ENCODE results near the gene ANKRD53. TPM values are rescaled to one million over a fixed set of nuclear protein-coding genes. Genes with fewer than 3 reads are reported as not detected.

ANKRD53 gene
- total and polyA plus RNA-seq, 4 donors = 0.63 to 2.5 (median 0.76) TPM

DNA sequence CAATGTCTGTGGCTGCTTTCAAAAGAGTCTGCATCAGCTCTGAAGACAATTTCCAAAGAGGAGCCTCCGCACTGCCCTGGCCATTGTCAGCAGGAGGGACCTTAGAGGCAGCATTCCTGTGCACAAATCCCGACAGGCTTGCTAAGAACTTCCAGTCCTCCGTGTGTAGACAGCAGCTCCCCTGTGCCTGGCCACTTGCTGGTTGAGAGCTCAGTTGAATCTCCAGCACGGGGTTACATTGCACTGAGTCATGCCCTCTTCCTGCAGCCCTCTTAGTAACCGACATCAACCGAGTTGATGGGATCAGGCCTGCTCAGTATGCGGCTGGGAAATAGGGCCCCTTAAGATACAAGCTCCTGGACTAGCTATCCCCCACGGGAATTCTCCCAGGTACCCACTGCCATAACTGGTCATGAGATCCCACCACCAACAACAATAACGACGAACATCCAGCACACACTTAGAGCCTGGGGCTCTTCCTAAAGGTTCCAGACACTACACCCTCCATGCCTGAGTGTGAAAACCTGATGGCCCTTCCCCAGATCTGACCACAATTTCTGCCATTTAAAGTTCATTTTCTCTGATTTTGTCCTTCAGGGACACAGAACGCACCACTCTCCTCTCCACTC lies 30.8 kb upstream of the ANKRD53 start:
- no peak for ATAC-seq (ENCODE audit: insufficient read depth, low FRiP score)

DNA sequence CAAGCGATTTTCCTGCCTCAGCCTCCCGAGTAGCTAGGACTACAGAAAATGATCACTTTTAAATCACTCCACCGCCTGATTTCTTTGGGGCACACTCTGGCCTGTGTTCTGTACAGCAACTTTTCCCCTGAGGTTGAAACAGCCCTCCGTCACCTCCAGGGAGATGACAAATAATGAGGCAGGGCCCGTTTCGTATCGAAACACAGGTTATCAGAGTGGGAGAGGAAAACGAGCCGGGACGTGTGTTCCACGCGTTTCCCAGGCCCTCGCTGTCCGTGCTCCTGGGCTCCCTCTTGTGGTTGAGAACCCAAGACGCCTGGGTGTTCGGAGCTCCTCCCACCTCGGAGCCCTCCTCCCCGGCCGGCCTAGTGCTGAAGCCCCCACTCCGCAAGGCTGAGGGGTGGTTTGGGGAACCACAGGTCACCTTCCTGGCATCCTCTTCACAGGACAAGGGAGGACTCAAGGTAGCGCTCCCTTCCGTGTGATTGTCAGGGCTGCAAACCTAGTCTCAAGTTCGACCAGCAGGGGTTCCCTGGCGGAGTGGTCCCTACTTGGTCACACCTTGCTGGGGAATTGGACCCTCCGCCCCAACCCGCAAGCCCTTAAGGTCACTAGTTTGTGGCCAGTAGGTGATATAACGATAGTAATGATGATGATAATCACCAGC lies 30.0 kb upstream of the ANKRD53 start:
- no peak overlapping the region for H3K27ac ChIP-seq (ENCODE audit: low read depth in 1 of 2, low read length in 1 of 2)
- no peak overlapping the region for H3K9ac ChIP-seq (ENCODE audit: insufficient read depth in 1 of 2, low read length in 2 of 2)
- TF ChIP-seq, protein P1, sequence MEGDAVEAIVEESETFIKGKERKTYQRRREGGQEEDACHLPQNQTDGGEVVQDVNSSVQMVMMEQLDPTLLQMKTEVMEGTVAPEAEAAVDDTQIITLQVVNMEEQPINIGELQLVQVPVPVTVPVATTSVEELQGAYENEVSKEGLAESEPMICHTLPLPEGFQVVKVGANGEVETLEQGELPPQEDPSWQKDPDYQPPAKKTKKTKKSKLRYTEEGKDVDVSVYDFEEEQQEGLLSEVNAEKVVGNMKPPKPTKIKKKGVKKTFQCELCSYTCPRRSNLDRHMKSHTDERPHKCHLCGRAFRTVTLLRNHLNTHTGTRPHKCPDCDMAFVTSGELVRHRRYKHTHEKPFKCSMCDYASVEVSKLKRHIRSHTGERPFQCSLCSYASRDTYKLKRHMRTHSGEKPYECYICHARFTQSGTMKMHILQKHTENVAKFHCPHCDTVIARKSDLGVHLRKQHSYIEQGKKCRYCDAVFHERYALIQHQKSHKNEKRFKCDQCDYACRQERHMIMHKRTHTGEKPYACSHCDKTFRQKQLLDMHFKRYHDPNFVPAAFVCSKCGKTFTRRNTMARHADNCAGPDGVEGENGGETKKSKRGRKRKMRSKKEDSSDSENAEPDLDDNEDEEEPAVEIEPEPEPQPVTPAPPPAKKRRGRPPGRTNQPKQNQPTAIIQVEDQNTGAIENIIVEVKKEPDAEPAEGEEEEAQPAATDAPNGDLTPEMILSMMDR (IDR thresholded peaks at IDR 0.05; ENCODE audit: control extremely low read depth, extremely low read depth) = peak; percentile 65
- peaks cover 0 to 57% (median 19%) of the 10 kb centered on the region in 3 donors for H3K27me3 ChIP-seq (ENCODE audit: control insufficient read depth in 3 of 3, insufficient read depth in 3 of 3, low read length in 2 of 3)
- peaks cover 0 to 6% (median 0%) of the 10 kb centered on the region in 5 donors for H3K4me1 ChIP-seq (ENCODE audit: control insufficient read depth in 5 of 5, insufficient read depth in 5 of 5, low read length in 5 of 5)
- DNase-seq (peak; percentile 79 to 81 (median 80)), ATAC-seq (ENCODE audit: insufficient read depth, low FRiP score) (peak; percentile 90)
- H3K4me3 ChIP-seq = no peak overlapping the region
- 11% methylated on average over 27 of the region's 27 CpGs for WGBS, 2 donors
- no peaks in the 10 kb centered on the region for H3K36me3 ChIP-seq (ENCODE audit: control insufficient read depth in 4 of 4, insufficient read depth in 4 of 4, low read length in 4 of 4)
- H3K9me3 ChIP-seq (ENCODE audit: control insufficient read depth in 4 of 4, insufficient read depth in 3 of 4, low read length in 3 of 4) = no peaks in the 10 kb centered on the region

More for the DNA sequence above, 30.8 kb upstream of the ANKRD53 start:
- no peak for DNase-seq
- no peaks in the 10 kb centered on the region for H3K36me3 ChIP-seq (ENCODE audit: control insufficient read depth in 4 of 4, insufficient read depth in 4 of 4, low read length in 4 of 4)
- no peak overlapping the region for H3K9ac ChIP-seq (ENCODE audit: insufficient read depth in 1 of 2, low read length in 2 of 2)
- TF ChIP-seq, protein P1 (IDR thresholded peaks at IDR 0.05; ENCODE audit: control extremely low read depth, extremely low read depth) = no peak
- peaks cover 0 to 50% (median 19%) of the 10 kb centered on the region in 3 donors for H3K27me3 ChIP-seq (ENCODE audit: control insufficient read depth in 3 of 3, insufficient read depth in 3 of 3, low read length in 2 of 3)
- 55 to 56% methylated on average over 11 of the region's 11 CpGs for WGBS, 2 donors
- no peak overlapping the region for H3K27ac ChIP-seq (ENCODE audit: low read depth in 1 of 2, low read length in 1 of 2)
- H3K4me3 ChIP-seq = no peak overlapping the region
- no peaks in the 10 kb centered on the region for H3K9me3 ChIP-seq (ENCODE audit: control insufficient read depth in 4 of 4, insufficient read depth in 3 of 4, low read length in 3 of 4)
- H3K4me1 ChIP-seq (ENCODE audit: control insufficient read depth in 5 of 5, insufficient read depth in 5 of 5, low read length in 5 of 5) = peaks cover 0 to 6% (median 0%) of the 10 kb centered on the region in 5 donors

- Histone ChIP-seq H3K9me3 (ENCODE audit: control insufficient read depth in 4 of 4, insufficient read depth in 3 of 4, low read length in 3 of 4) (no peaks in the 10 kb centered on the region), H3K9ac (ENCODE audit: insufficient read depth in 1 of 2, low read length in 2 of 2) (no peak overlapping the region), H3K36me3 (ENCODE audit: control insufficient read depth in 4 of 4, insufficient read depth in 4 of 4, low read length in 4 of 4) (no peaks in the 10 kb centered on the region), H3K4me1 (ENCODE audit: control insufficient read depth in 5 of 5, insufficient read depth in 5 of 5, low read length in 5 of 5) (peaks cover 0 to 6% (median 0%) of the 10 kb centered on the region in 5 donors), H3K27me3 (ENCODE audit: control insufficient read depth in 3 of 3, insufficient read depth in 3 of 3, low read length in 2 of 3) (peaks cover 0 to 54% (median 19%) of the 10 kb centered on the region in 3 donors), H3K4me3 (no peak overlapping the region), H3K27ac (ENCODE audit: low read depth in 1 of 2, low read length in 1 of 2) (no peak overlapping the region)
- ATAC-seq (ENCODE audit: insufficient read depth, low FRiP score) = no peak
- no peak for DNase-seq
- TF ChIP-seq, protein P1 (IDR thresholded peaks at IDR 0.05; ENCODE audit: control extremely low read depth, extremely low read depth) = no peak
- WGBS, 2 donors = 78 to 80% methylated on average over 11 of the region's 11 CpGs
Observed at GRCh38 chr2:70949086-70949485, 29.3 kb upstream of the ANKRD53 start.

Measured in lung (tissue), 12 donors.